ENCODE data around the gene ZNF468. TPM values are rescaled to one million over a fixed set of nuclear protein-coding genes. Genes with fewer than 3 reads are reported as not detected.
"Not testable (repeated sequence)": the region's sequence is repeated elsewhere in the genome, so short reads cannot be mapped to it uniquely, and the experiment has no call there.

Gene ZNF468
- total RNA-seq, 1 donor from 2014 or later, result 13.3 TPM

- no peaks in the 10 kb centered on the region for H3K27me3 Mint-ChIP-seq
- H3K36me3 Mint-ChIP-seq (ENCODE audit: low read depth), result peaks cover 6% of the 10 kb centered on the region
- peaks cover 46% of the 10 kb centered on the region for H3K9me3 Mint-ChIP-seq
- H3K4me1 Mint-ChIP-seq, result no peaks in the 10 kb centered on the region
- no peak overlapping the region for H3K4me3 Mint-ChIP-seq
- H3K27ac Mint-ChIP-seq, result no peak overlapping the region
- intact Hi-C loops (cut with micrococcal nuclease), result no loop called here
- DNase-seq, result no peak
Observed at GRCh38 chr19:52871466-52871865, 14.0 kb upstream of the ZNF468 start.

- H3K4me1 Mint-ChIP-seq; H3K27me3 Mint-ChIP-seq; H3K27ac Mint-ChIP-seq; intact Hi-C loops (cut with micrococcal nuclease); DNase-seq; H3K4me3 Mint-ChIP-seq; H3K36me3 Mint-ChIP-seq (ENCODE audit: low read depth): not testable (repeated sequence)
- peaks cover 23% of the 10 kb centered on the region for H3K9me3 Mint-ChIP-seq
Observed at GRCh38 chr19:52868031-52868430, 10.6 kb upstream of the ZNF468 start.

- Mint-ChIP-seq H3K4me1 (peaks cover 16% of the 10 kb centered on the region), H3K36me3 (ENCODE audit: low read depth) (peaks cover 47% of the 10 kb centered on the region), H3K27ac (peak overlapping the region; percentile 90), H3K9me3 (peaks cover 17% of the 10 kb centered on the region), H3K4me3 (peak overlapping the region; percentile 87)
- H3K27me3 Mint-ChIP-seq, result not testable (repeated sequence)
- intact Hi-C loops (cut with micrococcal nuclease), result loop anchor here (1.0 to 2.0 kb wide), 3 partner anchors 36 to 106 kb away; partner anchors contain the start of genes ZNF28, ZNF816 and ZNF888
- peak; percentile 56 for DNase-seq
Observed at GRCh38 chr19:52856540-52857377, 660 bp downstream of the ZNF468 start.

- peaks cover 95% of the 10 kb centered on the region for H3K36me3 Mint-ChIP-seq (ENCODE audit: low read depth)
- peaks cover 33% of the 10 kb centered on the region for H3K9me3 Mint-ChIP-seq
- DNase-seq; intact Hi-C loops (cut with micrococcal nuclease); H3K27ac Mint-ChIP-seq; H3K27me3 Mint-ChIP-seq; H3K4me1 Mint-ChIP-seq; H3K4me3 Mint-ChIP-seq: not testable (repeated sequence)
Observed at GRCh38 chr19:52847352-52847751, 10.1 kb downstream of the ZNF468 start.

- H3K27me3 Mint-ChIP-seq; H3K27ac Mint-ChIP-seq; H3K4me3 Mint-ChIP-seq; intact Hi-C loops (cut with micrococcal nuclease); DNase-seq; H3K4me1 Mint-ChIP-seq: not testable (repeated sequence)
- peaks cover 92% of the 10 kb centered on the region for H3K36me3 Mint-ChIP-seq (ENCODE audit: low read depth)
- H3K9me3 Mint-ChIP-seq, result peaks cover 37% of the 10 kb centered on the region
Observed at GRCh38 chr19:52840825-52841465, 16.5 kb downstream of the ZNF468 start.

GRCh38 chr19:52834289-52834688 is 23.1 kb downstream of the ZNF468 start:
- H3K4me1 Mint-ChIP-seq; H3K27me3 Mint-ChIP-seq; H3K27ac Mint-ChIP-seq; H3K4me3 Mint-ChIP-seq; DNase-seq; intact Hi-C loops (cut with micrococcal nuclease): not testable (repeated sequence)
- H3K36me3 Mint-ChIP-seq (ENCODE audit: low read depth), result peaks cover 37% of the 10 kb centered on the region
- peaks cover 25% of the 10 kb centered on the region for H3K9me3 Mint-ChIP-seq

GRCh38 chr19:52833541-52833940 is 23.9 kb downstream of the ZNF468 start:
- Mint-ChIP-seq H3K9me3 (peaks cover 25% of the 10 kb centered on the region), H3K36me3 (ENCODE audit: low read depth) (peaks cover 31% of the 10 kb centered on the region)
- H3K27me3 Mint-ChIP-seq; DNase-seq; intact Hi-C loops (cut with micrococcal nuclease); H3K4me1 Mint-ChIP-seq; H3K4me3 Mint-ChIP-seq; H3K27ac Mint-ChIP-seq: not testable (repeated sequence)

GRCh38 chr19:52829866-52830265 is 27.6 kb downstream of the ZNF468 start:
- peaks cover 12% of the 10 kb centered on the region for H3K9me3 Mint-ChIP-seq
- intact Hi-C loops (cut with micrococcal nuclease); H3K27ac Mint-ChIP-seq; H3K27me3 Mint-ChIP-seq; H3K36me3 Mint-ChIP-seq (ENCODE audit: low read depth); DNase-seq; H3K4me1 Mint-ChIP-seq; H3K4me3 Mint-ChIP-seq: not testable (repeated sequence)

- intact Hi-C loops (cut with micrococcal nuclease), result no loop called here
- Mint-ChIP-seq H3K27me3 (no peaks in the 10 kb centered on the region), H3K4me3 (no peak overlapping the region), H3K27ac (no peak overlapping the region), H3K36me3 (ENCODE audit: low read depth) (peaks cover 9% of the 10 kb centered on the region), H3K4me1 (peaks cover 6% of the 10 kb centered on the region), H3K9me3 (peaks cover 13% of the 10 kb centered on the region)
- no peak for DNase-seq
Observed at GRCh38 chr19:52825765-52826164, 31.7 kb downstream of the ZNF468 start.

GRCh38 chr19:52823676-52824075 is 33.7 kb downstream of the ZNF468 start:
- no peak overlapping the region for H3K27ac Mint-ChIP-seq
- intact Hi-C loops (cut with micrococcal nuclease), result no loop called here
- H3K4me1 Mint-ChIP-seq, result peaks cover 13% of the 10 kb centered on the region
- no peak overlapping the region for H3K4me3 Mint-ChIP-seq
- H3K36me3 Mint-ChIP-seq (ENCODE audit: low read depth), result peaks cover 19% of the 10 kb centered on the region
- peaks cover 9% of the 10 kb centered on the region for H3K9me3 Mint-ChIP-seq
- DNase-seq, result no peak
- no peaks in the 10 kb centered on the region for H3K27me3 Mint-ChIP-seq

GRCh38 chr19:52821204-52821960 is 36.0 kb downstream of the ZNF468 start, which contains the start of gene ZNF28:
Gene ZNF28 (minus strand): TSS chr19:52821633. CDS start chr19:52817958, 3,675 bp downstream.
- DNase-seq, result peak; percentile 90

GRCh38 chr19:52820472-52821203 is 36.8 kb downstream of the ZNF468 start:
- intact Hi-C loops (cut with micrococcal nuclease), result loop anchor here (2.0 kb wide), 1 partner anchor 36 kb away; the partner anchor contains the start of gene ZNF468
- H3K27me3 Mint-ChIP-seq, result not testable (repeated sequence)
- Mint-ChIP-seq H3K9me3 (peaks cover 15% of the 10 kb centered on the region), H3K36me3 (ENCODE audit: low read depth) (peaks cover 43% of the 10 kb centered on the region), H3K4me3 (peak overlapping the region; percentile 94), H3K4me1 (peaks cover 13% of the 10 kb centered on the region), H3K27ac (peak overlapping the region; percentile 84)
- DNase-seq, result peak; percentile 77

More at GRCh38 chr19:52821204-52821960, 36.0 kb downstream of the ZNF468 start, which contains the start of gene ZNF28:
- Mint-ChIP-seq H3K27ac (peak within 1 kb of the TSS; percentile 84), H3K9me3 (peaks cover 15% of the 10 kb centered on the region), H3K36me3 (ENCODE audit: low read depth) (peaks cover 35% of the 10 kb centered on the region), H3K4me1 (peaks cover 13% of the 10 kb centered on the region), H3K4me3 (peak within 1 kb of the TSS; percentile 94)
- H3K27me3 Mint-ChIP-seq, result not testable (repeated sequence)
- intact Hi-C loops (cut with micrococcal nuclease), result loop anchor here (2.0 kb wide), 1 partner anchor 35 kb away; the partner anchor contains the start of gene ZNF468

GRCh38 chr19:52809801-52810200 is 47.6 kb downstream of the ZNF468 start:
- no peak for DNase-seq
- H3K9me3 Mint-ChIP-seq, result peaks cover 16% of the 10 kb centered on the region
- intact Hi-C loops (cut with micrococcal nuclease), result no loop called here
- H3K27ac Mint-ChIP-seq, result no peak overlapping the region
- no peaks in the 10 kb centered on the region for H3K4me1 Mint-ChIP-seq
- no peak overlapping the region for H3K4me3 Mint-ChIP-seq
- no peaks in the 10 kb centered on the region for H3K27me3 Mint-ChIP-seq
- peaks cover 70% of the 10 kb centered on the region for H3K36me3 Mint-ChIP-seq (ENCODE audit: low read depth)
